T-helper 2 cell (primary cell): ENCODE measurements around the gene SLC17A9.
"Not testable (repeated sequence)": the region's sequence is repeated elsewhere in the genome, so short reads cannot be mapped to it uniquely, and the experiment has no call there.

ENCODE experiments used
- DNase-seq, 5 experiments: peaks; one replicate each; pipeline versions ENCODE4 v3.0.0 to v3.0.0-alpha.2; 2012 to 2022

Gene SLC17A9

DNA sequence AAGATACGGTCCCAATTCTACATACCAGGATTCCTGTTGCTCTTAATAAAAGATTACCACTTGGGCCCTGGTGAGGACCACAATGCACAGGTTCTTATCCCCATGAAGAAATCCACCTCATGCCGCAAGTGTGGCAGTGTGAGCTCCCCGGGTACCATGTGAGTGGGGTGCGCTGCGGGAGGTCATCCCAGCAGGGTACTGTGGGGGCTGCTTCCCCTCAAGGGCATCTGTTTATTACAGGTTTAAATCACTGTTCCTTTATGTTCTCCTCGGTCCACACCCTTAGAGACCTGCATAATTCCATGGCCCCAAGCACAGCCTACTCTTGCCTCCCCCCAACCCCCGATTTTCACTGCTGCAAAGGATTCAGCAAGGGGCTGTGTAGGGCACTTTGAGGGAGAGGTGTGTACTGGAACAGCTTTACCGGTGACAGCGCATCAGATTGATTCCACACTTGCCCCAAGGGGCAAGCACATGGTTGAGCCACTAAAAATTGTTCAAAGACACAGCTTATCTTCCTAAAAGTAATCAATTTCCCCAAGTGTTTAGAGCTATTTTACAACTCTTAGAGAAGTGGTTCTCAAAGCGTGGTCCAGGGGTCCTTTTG is 32.4 kb upstream of the SLC17A9 start:
- no peak for DNase-seq

DNA sequence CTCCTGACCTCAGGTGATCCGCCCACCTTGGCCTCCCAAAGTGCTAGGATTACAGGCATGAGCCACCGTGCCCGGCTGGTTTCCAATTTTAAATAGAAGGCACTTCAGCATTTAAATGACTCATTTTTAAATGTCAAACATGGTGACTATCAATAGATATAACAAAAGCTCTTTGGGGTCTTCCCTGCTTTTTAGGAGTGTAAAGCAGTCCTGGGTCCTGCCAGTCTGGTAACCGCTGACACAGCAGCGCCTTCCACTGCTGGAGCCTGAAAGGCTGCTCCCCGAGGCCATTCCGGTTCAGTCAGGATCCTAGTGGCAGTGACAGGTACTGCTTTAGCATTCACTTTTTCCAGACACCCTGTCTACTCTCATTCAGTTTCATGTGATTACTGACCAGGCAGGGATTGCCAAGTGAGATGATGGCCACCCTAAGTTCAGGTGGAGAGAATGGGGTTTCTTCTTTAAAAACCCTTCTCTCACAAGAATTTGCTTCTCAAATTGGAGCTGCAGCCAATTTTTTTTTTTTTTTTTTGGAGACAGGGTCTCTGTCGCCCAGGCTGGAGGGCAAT is 31.3 kb upstream of the SLC17A9 start:
- peak in 4 of 5 experiments; percentile 47 to 75 (median 54) for DNase-seq

DNA sequence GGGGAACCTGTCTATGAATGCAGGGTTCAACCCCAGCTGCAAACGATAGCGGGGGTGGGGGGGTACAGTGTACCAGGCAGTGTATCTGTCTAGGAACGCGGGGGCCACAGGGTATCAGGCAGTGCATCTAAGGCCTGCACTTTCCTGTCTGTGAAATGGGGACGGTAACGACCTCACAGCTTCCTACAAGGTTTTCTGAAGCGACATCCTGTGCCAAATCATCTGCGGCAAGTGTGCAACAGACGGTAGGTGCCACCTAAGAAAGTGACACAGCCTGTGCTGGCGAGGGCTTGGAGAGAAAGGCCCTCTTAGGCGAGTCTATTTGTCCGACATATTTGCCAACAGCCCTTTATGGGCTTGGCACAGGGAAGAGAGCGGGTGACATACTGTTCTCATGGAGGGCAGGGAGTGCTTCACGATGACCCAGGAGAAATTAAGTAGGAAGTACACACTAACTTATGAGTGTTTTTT is 30.0 kb upstream of the SLC17A9 start:
- DNase-seq = peak in 3 of 5 experiments; percentile 35 to 90 (median 55)

DNA sequence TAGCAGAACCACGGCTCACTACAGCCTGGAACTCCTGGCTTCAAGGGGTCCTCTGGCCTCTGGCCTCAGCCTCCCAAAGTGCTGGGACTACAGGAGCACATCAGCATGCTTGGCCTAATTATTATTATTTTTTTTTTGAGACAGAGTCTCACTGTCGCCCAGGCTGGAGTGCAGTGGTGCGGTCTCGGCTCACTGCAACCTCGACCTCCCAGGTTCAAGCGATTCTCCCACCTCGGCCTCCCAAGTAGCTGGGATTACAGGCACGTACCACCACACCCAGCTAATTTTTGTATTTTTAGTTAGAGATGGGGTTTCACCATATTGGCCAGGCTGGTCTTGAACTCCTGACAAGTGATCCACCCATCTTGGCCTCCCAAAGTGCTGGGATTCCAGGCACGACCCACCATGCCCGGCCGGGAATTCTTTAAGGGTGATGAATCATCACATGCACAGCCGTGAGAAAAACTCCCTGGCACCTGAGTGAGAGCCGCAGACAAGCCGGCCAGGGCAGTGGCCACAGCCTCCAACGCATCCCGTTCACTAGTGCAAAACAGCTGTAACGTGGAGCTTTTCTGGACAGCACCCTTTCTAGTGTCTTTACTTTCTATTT is 29.3 kb upstream of the SLC17A9 start:
- DNase-seq = not testable (repeated sequence)

DNA sequence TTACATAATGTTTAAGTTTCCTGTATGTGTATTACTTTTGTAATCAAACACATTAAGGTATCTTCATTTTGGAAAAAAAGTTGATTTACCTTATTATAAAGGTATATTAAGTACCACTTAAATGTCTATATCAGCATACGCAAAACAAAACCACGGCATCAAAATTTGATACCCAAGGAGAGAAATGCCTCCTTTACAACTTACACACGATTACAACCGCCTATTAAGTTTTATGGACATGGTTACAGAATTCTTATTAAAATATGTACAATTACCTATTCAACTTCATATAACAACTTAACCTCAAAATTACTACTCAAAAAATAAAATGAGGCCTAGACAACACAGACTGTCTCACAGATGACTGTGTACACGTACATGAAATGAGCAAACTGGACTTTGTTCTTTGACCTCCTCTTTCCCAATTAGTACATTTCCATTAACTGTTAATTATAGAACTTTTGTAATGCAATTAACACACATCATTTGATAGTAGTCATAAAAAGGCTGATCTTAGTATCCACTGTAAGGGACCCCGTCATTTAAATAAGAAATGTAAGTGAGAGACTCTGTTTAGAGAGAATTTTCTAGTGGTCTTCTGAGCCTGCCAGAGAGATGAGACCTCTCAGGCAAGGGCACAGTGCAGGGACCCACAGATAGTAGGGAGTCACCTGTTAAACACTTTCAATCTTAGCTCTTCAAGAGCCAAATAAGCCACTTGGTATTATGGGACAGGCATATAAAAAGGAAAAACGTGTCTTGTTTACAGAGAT is 28.7 kb upstream of the SLC17A9 start:
- no peak for DNase-seq

DNA sequence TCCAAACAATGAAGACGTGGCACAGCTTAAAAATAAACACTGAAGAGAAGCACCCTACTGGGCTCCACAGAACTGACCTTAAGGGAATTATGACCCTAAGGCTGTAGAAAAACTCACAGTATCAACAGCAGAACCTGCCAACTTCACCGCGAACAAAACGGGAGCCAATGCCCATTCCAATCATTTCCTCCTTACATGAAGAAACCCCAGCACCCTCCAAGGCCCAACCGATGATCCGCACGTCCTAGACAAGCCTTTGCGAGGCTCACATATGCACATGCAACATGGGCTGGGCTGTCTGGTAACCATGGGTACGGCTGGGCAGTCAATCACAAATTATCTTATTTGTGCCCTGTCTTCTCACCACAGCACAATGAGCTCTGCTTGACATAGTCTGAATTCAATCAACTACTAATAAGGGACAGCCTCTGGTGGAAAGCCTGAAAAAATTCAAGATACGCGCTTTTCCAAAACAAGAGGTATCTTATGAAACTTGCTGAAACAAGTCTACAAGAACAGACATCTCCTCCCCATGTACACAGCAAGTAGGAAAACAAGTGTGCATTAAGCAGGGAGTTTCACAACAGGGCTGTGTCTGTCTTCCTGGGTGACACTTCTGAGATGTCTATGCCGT is 27.9 kb upstream of the SLC17A9 start:
- DNase-seq = peak in 3 of 5 experiments; percentile 19 to 62 (median 25)

DNA sequence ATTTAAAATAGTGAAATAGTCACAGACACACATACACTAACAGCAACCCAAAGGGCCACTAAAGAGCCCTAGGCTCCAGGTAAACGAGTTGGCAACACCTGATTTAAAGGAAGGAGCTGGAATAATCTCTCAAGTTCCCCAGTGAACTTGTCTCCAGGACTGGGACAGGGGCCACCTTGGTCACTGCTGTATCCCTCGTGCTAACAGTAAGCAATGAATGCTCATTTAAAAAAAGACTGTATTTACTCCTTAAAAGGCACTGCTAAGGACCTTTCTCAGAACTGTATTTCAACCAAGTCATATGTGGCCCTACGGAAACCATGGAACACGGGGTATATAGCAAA is 27.5 kb upstream of the SLC17A9 start:
- DNase-seq = no peak

DNA sequence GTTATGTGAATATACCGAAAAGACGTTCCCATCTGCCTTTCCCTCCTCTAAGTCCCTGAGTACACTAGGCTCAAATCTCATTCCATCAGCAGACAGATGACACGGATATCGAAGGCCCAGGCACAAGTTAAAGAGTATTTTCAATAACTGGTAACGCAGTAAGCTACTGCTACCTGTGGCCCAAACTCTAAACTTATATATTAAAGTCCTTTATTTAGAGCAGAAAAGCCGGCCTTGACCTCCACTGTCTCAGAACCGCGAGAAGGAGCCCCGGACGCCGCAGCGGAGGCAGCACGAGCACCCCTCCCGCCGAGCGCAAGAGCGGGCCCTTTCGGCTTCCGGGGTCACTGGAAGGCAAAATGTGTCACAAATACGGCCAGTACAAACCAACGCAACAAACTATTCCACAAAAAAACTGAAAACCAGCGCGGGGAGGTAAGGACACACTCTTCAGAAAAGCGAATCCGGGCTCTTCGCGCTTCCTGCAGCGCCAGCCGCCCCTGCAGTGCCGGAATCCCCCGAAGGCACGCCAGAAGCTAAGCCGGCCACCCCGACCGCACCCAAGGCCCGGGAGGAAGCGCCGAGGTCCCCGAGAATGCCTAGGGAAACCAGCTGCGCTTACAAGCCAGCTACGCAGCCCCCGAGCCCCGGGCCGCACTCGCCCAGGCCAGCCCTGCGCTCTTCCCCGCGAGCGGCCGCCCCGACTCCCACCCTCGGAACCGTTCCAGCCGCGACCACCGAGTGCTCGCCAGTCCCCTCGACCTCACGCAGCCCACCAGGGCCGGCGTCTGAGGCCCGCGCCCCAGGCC is 26.9 kb upstream of the SLC17A9 start:
- DNase-seq = peak in 3 of 5 experiments; percentile 43 to 58 (median 55)

DNA sequence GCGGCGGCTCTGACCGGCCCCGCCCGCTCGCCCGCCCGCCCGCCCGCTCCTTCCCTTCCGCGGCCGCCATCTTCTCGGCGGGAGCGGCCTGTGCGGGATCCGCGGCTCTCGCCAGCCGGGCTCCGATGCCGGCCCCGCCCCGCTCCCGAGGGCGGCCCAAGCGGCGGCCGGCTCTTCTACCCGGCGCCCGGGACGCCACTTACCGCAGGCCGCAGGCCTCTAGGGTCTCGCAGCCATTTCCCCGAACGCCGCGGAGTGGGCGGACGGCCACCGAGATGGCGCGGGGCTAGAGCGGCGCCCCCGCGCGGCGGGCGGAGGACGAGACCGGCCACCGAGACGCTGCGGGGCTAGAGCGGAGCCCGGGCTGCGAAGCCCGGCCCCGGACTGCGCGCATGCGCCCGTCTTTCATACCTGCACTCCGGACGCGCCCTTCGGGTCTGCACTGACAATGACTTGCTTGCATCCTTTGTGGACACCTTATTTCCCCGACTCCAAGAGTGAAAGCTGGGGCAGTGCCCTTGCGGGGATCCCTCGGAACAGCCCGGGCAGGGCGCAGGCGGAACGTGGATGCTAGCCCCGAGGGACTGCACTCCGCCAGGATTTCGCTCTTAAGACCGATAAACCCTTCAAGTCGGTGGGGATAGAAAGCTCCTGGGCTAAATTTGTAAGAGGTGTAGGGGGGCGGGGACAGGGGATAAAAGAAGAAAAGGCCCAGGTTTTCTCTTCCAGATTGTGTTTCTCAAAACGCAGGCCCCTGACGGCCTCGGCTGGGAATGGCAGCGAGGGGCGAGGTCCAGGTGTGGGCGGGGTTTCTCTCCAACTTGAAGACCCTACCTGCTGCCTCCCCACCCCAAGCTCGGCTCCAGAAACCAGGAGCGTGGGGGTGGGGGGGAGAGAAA is 26.0 kb upstream of the SLC17A9 start, which contains the start of gene DIDO1:
DIDO1 (minus strand) TSS at position 277 of the 899 bp plus-strand sequence.
- peak; percentile 75 to 91 (median 84) for DNase-seq

DNA sequence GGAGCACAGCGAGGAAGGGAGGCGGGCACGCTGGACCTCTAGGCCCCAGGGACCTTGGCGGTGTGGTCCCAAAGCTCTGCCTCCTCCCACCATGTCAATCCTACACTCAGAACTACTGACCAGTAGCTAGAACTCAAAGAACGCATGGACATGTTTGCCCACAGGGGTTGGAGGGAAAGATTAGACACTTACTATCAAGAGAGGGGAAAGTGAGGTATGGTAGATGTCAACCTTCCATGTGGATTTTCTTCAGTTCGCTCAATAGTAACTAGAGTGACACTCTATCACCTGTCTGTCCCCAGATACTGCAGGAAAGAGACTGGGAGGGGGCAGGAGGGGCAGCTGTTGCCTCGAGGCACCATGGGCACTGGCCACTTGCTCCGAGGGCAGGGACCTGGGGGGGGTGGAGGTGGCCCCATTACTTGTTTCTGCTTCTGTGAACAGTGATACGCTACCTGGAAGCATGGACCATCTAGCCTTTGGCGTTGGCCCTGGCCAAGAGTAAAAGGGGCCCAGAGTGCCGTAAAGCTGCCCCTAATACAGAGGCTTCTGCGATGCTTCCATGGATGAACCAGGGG is 25.3 kb upstream of the SLC17A9 start:
- no peak for DNase-seq

DNA sequence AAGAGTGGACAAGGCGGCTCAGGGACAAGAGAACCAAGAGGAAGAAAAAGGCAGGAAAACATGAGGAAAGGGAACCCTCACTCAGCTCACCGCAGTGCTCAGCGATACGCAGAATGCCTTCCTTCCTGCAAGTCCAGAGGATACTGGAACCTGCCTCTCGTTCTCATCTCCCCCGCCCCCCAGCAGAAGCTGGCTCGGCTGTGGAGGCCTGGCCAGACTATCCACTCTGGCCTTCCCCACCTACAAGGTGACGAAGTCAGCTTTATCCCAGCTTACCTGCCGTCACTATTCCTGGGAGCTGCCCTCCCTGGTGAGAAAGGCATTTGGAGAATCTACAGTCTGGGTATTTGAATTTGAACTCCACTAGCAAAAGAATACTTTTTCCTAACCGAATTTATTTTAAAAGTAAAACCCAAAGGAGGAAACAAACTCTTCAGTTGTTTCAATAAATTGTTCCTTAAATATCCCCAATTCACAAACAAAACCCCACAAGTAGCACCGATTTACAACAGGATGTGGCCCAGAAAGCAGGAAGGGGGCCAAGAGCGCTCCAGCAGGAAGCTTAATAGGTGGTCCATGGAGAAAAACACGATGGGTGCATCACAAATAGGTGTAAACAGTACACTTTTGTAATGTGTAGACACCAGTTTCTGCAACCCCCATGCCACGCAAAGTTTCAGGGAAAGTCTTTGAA is 24.1 kb upstream of the SLC17A9 start:
- peak in 2 of 5 experiments; percentile 15 to 32 for DNase-seq

DNA sequence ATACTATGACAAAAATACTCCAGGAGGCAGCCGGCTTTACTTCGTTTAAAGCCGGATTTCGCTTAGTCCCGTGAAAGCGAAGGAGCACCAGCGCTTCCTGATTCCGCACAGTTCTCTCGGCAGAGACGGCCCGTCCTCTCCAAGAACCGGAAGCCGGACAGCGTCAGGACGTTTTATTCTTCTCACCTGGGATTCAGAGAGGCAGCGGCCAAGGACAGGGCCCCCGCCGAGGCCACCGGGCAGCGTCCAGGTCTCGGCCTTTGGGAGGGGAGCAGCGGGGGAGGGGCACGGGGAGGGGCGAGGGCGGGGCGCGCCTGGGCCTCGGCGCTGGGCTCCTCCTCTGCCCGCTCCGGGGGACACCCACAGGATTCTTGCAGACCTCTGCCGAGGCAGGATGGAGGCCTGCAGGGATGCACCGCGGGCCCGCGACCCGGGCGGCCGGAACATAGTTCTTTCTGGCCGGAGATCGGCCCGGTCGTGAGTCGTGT is 23.4 kb upstream of the SLC17A9 start:
- DNase-seq = peak; percentile 33 to 69 (median 41)

DNA sequence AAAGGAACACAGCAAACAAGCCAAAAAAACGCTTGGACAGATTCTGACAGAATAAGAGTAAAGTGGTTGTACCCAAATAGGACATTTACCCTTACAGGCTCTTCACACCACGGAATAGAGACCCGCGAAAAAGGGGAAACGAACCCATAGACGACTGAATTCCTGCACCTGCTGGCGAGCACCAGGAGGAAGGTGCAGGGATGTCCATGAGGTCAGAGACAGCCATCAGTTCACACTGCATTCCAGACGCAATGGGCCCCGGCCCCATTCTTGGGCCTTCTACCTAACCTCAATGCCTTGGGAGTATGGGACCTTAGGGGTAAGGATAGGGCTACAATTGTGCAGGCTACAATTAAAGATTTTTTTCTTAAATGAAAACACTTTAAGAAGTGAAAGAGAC is 21.0 kb upstream of the SLC17A9 start:
- no peak for DNase-seq

DNA sequence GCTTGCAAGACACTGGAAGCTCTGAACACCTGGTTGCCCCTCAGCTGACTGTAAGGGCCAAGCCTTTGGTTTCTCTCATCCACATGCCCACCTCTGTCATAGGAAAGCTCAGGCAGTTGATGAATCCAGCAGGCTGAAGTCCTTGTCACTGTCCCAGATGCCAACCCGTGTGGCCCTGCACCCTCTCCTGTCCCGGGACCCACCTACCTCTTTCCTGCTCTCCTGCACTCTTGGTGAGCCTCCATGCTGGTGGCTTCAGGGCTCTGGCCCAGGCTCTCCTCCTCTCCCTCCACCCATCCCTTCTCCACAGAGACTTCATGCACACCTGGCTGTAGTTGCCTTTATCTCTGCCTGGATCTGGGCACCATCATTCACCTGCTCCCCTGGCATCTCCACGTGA is 18.5 kb upstream of the SLC17A9 start:
- no peak for DNase-seq

DNA sequence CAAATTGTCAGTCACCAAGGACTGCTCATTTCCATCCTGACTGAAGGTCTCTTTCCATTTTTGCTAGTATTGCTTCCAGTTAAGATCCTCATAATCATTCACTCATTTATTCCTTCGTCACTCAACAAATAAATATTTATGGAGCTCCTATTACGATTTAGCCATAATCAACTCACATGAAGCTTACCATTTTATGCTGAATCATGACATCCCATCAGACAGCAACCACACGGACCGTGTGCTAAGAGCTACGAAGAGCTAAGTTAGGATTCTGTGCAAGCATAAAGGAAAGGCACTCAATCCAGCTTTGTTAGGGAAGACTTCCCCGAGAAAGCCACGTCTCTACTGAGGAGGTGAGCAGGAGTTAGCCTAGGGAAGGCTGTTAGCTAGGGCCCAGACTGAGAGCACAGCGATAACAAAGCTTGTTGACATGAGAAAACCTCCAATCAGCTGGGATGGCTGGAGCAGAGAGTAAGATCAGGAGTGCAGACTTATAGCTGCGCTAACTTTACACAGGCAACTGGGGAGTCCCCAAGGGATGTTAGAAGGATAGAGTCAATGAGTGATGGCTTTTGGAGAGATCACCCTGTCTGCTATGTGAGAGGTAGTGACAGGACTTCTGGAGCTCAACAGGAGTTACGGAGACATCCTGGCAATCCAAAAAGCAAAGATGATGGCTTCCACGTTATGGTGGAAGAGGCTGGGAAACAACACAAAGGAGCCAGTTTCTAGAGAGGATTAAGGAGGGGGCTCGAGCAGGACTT is 17.1 kb upstream of the SLC17A9 start:
- DNase-seq = no peak

DNA sequence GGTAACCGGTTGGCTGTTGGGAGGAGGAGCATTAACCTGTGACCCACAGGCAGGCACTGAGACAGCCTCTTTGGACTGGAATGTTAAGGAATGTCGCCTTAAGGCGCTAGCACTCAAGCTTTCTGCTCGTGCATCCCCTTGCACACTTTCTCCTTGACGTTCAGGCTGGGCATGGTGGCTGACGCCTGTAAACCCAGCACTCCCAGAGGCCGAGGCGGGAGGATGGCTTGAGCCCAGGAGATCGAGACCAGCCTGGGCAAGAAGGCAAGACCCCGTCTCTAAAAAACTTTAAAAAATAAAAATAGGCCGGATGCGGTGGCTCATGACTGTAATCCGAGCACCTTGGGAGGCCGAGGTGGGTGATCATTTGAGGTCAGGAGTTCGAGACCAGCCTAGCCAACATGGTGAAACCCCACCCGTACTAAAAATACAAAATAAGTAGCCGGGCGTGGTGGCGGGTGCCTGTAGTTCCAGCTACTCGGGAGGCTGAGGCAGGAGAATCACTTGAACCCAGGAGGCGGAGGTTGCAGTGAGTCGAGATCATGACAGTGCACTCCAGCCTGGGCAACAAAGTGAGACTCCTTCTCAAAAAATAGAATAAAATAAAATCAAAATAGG is 16.4 kb upstream of the SLC17A9 start:
- no peak for DNase-seq

DNA sequence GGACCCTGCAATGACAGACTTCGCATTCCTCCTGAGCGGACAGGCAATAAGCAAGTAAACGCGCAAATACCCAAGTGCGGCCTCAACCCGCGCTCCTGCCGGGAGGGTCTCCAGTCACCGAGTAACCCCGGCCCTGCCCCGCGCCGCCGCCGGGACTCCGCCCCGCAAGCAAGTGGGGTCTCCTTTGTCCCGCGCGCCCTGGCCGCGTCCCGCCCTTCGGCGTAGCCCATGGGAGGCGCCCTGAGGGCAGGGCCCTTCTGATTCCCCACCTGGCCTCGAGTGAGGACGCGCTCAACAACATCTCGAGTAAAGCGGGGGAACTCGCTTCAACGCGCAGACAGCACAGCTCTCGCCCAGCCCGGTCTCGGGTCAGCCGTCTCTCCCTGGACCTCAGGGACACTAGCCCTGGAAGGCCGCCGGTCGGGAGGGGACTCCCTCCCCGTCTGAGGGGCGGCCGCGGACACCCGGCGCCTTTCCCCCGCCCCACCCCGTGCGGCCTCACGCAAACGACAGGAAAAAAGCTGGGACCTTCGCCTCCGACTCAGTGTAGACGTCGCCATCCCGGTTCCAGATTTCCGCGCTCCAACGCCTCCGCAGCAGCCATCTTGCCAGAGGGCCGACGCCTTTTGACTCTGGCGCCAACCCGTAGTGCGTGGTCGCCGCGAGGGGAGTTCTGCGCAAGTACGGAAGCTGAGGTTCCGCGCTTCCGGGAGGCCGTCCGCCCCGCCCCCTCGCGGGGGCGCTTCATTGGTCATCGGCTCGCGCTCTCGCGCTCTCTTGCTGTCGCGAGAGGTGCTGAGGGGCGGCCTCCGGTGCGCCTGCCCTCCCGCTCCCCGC is 15.0 kb upstream of the SLC17A9 start:
- peak; percentile 92 to 98 (median 96) for DNase-seq
